HEK293T (cell line): ENCODE data around the gene ETV6.
"Not testable (repeated sequence)": the region's sequence is repeated elsewhere in the genome, so short reads cannot be mapped to it uniquely, and the experiment has no call there.

Experiments used
- ARNT ChIP-seq: fragments of 450-650 bp; IDR thresholded peaks from 2 replicates; pipeline ENCODE4 v1.6.1; 2017; ENCODE audit warnings: mild to moderate bottlenecking
- BHLHE40 ChIP-seq: fragments of 450-650 bp; IDR thresholded peaks from 2 replicates; pipeline ENCODE4 v1.6.1; 2016; ENCODE audit warnings: mild to moderate bottlenecking, moderate library complexity, borderline replicate concordance
- CTBP1 ChIP-seq: fragments of 450-650 bp; IDR thresholded peaks from 2 replicates; pipeline ENCODE4 v1.6.1; 2016; ENCODE audit warnings: borderline replicate concordance
- ELF4 ChIP-seq: fragments of 450-650 bp; IDR thresholded peaks from 2 replicates; pipeline ENCODE4 v1.6.1; 2017; ENCODE audit warnings: antibody characterized with exemption
- FOXA1 ChIP-seq: fragments of 450-650 bp; IDR thresholded peaks from 2 replicates; pipeline ENCODE4 v1.6.1; 2016; ENCODE audit warnings: mild to moderate bottlenecking
- FOXK2 ChIP-seq: fragments of 450-650 bp; IDR thresholded peaks from 2 replicates; pipeline ENCODE4 v1.6.1; 2016; ENCODE audit warnings: mild to moderate bottlenecking
- FOXM1 ChIP-seq: fragments of 450-650 bp; IDR thresholded peaks from 2 replicates; pipeline ENCODE4 v1.6.1; 2017; ENCODE audit warnings: mild to moderate bottlenecking, borderline replicate concordance
- HDGF ChIP-seq: fragments of 450-650 bp; IDR thresholded peaks from 2 replicates; pipeline ENCODE4 v1.6.1; 2017; ENCODE audit warnings: antibody characterized with exemption, borderline replicate concordance
- NFRKB ChIP-seq: fragments of 450-650 bp; IDR thresholded peaks from 2 replicates; pipeline ENCODE4 v1.6.1; 2016; ENCODE audit warnings: mild to moderate bottlenecking, moderate library complexity
- SP1 ChIP-seq: fragments of 450-650 bp; IDR thresholded peaks from 2 replicates; pipeline ENCODE4 v1.6.1; 2017
- SUZ12 ChIP-seq: fragments of 450-650 bp; IDR thresholded peaks from 2 replicates; pipeline ENCODE4 v1.6.1; 2016; ENCODE audit warnings: mild to moderate bottlenecking
- TF ChIP-seq, protein P1 (sequence below): fragments of 450-650 bp; IDR thresholded peaks from 2 replicates; pipeline ENCODE4 v1.6.1; 2016

DNA sequence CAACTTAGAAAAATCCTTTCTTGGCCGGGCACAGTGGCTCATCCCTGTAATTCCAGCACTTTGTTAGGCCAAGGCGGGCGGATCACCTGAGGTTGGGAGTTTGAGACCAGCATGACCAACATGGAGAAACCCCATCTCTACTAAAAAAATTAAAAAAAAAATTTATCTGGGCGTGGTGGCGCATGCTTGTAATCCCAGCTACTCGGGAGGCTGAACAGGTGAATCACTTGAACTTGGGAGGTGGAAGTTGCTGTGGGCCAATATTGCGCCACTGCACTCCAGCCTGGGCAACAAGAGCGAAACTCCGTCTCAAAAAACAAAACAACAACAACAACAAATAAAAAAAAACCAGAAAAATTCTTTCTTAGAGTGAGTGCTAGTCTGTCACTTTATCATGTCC, 17.6 kb upstream of the ETV6 start:
- not testable (repeated sequence) for TF ChIP-seq FOXA1, ARNT, ELF4, BHLHE40, SUZ12, NFRKB, FOXK2, CTBP1, SP1, FOXM1, HDGF
- TF ChIP-seq, protein P1, sequence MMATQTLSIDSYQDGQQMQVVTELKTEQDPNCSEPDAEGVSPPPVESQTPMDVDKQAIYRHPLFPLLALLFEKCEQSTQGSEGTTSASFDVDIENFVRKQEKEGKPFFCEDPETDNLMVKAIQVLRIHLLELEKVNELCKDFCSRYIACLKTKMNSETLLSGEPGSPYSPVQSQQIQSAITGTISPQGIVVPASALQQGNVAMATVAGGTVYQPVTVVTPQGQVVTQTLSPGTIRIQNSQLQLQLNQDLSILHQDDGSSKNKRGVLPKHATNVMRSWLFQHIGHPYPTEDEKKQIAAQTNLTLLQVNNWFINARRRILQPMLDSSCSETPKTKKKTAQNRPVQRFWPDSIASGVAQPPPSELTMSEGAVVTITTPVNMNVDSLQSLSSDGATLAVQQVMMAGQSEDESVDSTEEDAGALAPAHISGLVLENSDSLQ, result not testable (repeated sequence)
